ENCODE measurements around the gene TFCP2L1. TPM values are rescaled to one million over a fixed set of nuclear protein-coding genes. Genes with fewer than 3 reads are reported as not detected.

The TFCP2L1 gene
- total RNA-seq, 1 experiment from 2014 or later = 2.4 TPM

DNA sequence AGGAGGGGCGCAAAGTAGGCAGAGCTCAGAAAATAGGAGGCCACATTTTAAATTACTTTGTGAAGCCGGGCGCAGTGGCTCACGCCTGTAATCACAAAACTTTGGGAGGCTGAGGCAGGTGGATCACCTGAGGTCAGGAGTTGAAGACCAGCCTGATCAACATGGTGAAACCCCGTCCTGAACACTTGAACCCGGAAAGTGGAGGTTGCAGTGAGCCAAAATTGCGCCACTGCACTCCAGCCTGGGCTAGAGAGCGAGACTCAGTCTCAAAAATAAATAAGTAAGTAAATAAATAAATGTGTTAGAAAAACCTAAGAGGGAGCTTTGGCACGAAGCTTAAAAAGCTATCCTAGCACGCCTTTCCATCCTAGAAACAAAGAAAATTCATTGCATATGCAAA is 105.5 kb downstream of the TFCP2L1 start:
- no peak for DNase-seq
- Histone ChIP-seq H3K36me3 (ENCODE audit: low read depth, low read length) (no peaks in the 10 kb centered on the region), H3K79me2 (ENCODE audit: low read length) (no peaks in the 10 kb centered on the region), H3K27me3 (ENCODE audit: low read length) (no peaks in the 10 kb centered on the region), H3K4me2 (ENCODE audit: low read length) (no peak overlapping the region), H3K27ac (ENCODE audit: low read length) (no peak overlapping the region), H3K4me3 (ENCODE audit: low read length) (no peak overlapping the region), H4K20me1 (ENCODE audit: low read length) (no peaks in the 10 kb centered on the region), H3K4me1 (ENCODE audit: insufficient read depth, low read length) (no peaks in the 10 kb centered on the region; the same call in 1 of the 2 replicates), H2AFZ (ENCODE audit: low read length) (no peak overlapping the region), H3K9ac (ENCODE audit: low read length) (no peak overlapping the region), H3K9me2 (replicated peaks; ENCODE audit: low read length) (no peaks in the 10 kb centered on the region), H3K9me3 (ENCODE audit: low read length) (no peaks in the 10 kb centered on the region), H3F3A (ENCODE audit: low read length, unreplicated experiment) (no peaks in the 10 kb centered on the region)
- CTCF ChIA-PET = no interaction called here
- TF ChIP-seq EZH2phosphoT487 (IDR thresholded peaks at IDR 0.05; ENCODE audit: borderline replicate concordance, low read length) (no peak), EZH2 (IDR thresholded peaks at IDR 0.05; ENCODE audit: low read length, unreplicated experiment) (no peak)
- TF ChIP-seq, protein P1, sequence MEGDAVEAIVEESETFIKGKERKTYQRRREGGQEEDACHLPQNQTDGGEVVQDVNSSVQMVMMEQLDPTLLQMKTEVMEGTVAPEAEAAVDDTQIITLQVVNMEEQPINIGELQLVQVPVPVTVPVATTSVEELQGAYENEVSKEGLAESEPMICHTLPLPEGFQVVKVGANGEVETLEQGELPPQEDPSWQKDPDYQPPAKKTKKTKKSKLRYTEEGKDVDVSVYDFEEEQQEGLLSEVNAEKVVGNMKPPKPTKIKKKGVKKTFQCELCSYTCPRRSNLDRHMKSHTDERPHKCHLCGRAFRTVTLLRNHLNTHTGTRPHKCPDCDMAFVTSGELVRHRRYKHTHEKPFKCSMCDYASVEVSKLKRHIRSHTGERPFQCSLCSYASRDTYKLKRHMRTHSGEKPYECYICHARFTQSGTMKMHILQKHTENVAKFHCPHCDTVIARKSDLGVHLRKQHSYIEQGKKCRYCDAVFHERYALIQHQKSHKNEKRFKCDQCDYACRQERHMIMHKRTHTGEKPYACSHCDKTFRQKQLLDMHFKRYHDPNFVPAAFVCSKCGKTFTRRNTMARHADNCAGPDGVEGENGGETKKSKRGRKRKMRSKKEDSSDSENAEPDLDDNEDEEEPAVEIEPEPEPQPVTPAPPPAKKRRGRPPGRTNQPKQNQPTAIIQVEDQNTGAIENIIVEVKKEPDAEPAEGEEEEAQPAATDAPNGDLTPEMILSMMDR (conservative IDR thresholded peaks at IDR 0.05; ENCODE audit: low read depth, low read length) = no peak
- no peak for ATAC-seq
- POLR2A ChIA-PET (ENCODE audit: unreplicated experiment) = no interaction called here
- BruUV-seq (replicated peaks) = no TSS peak
- intact Hi-C loops (cut with micrococcal nuclease) = no loop called here

DNA sequence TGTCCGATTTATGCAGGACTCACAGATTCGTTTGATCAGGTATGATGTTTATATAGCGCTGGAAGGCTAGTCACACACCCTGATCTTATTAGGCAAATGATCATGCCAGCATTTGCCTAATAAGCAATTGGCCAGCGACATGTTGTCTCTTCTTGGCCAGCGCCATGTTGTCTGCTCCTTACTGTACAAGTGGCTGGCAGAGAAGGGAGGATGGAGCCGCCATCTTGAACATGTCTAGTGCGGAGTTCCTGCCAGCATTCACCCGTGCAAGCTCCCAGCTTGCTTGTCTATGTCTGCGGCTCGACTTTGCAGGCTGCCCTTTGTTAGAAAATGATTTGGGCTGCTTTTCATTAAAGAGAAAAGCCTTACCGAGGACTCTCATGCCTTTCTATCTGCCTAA is 106.3 kb downstream of the TFCP2L1 start:
- no peaks in the 10 kb centered on the region for H3F3A ChIP-seq (ENCODE audit: low read length, unreplicated experiment)
- intact Hi-C loops (cut with micrococcal nuclease) = no loop called here

DNA sequence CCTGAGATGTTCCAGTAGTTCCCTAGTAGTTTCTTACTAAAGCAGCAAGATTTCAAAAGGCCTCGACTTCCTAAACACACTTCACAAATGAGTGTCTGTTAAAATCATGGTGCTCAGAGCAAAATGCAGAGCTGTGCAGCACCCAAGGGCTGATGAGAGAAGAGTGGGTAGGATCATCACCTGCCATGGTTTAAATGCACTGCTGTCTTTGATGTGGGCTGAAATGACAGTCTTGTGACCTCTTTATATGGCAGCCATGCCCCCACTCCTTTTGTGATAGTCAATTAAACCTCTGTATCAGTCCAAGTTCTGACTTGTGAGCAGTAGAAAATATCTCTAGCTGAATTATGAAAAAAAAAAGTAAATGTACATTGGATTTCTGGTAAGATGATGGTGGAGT is 107.1 kb downstream of the TFCP2L1 start:
- POLR2A ChIA-PET (ENCODE audit: unreplicated experiment) = no interaction called here
- H3K27me3 ChIP-seq (ENCODE audit: low read length) = no peaks in the 10 kb centered on the region

More for the DNA sequence above, 106.3 kb downstream of the TFCP2L1 start:
- DNase-seq (no peak), ATAC-seq (no peak)
- no TSS peak for BruUV-seq (replicated peaks)
- no peaks in the 10 kb centered on the region; the same call in 1 of the 2 replicates for H3K4me1 ChIP-seq (ENCODE audit: insufficient read depth, low read length)
- no peak overlapping the region for H3K4me3 ChIP-seq (ENCODE audit: low read length)
- H3K9me2 ChIP-seq (replicated peaks; ENCODE audit: low read length) = no peaks in the 10 kb centered on the region
- H3K36me3 ChIP-seq (ENCODE audit: low read depth, low read length) = no peaks in the 10 kb centered on the region
- H3K9ac ChIP-seq (ENCODE audit: low read length) = no peak overlapping the region
- ChIA-PET POLR2A (ENCODE audit: unreplicated experiment) (no interaction called here), CTCF (no interaction called here)
- no peaks in the 10 kb centered on the region for H3K27me3 ChIP-seq (ENCODE audit: low read length)
- H3K79me2 ChIP-seq (ENCODE audit: low read length) = no peaks in the 10 kb centered on the region
- no peaks in the 10 kb centered on the region for H4K20me1 ChIP-seq (ENCODE audit: low read length)
- H3K4me2 ChIP-seq (ENCODE audit: low read length) = no peak overlapping the region
- H3K27ac ChIP-seq (ENCODE audit: low read length) = no peak overlapping the region
- no peak overlapping the region for H2AFZ ChIP-seq (ENCODE audit: low read length)
- TF ChIP-seq EZH2phosphoT487 (IDR thresholded peaks at IDR 0.05; ENCODE audit: borderline replicate concordance, low read length) (no peak), EZH2 (IDR thresholded peaks at IDR 0.05; ENCODE audit: low read length, unreplicated experiment) (no peak)
- TF ChIP-seq, protein P1 (conservative IDR thresholded peaks at IDR 0.05; ENCODE audit: low read depth, low read length) = no peak
- no peaks in the 10 kb centered on the region for H3K9me3 ChIP-seq (ENCODE audit: low read length)

More for the DNA sequence above, 107.1 kb downstream of the TFCP2L1 start:
- Histone ChIP-seq H3K27ac (ENCODE audit: low read length) (no peak overlapping the region), H3F3A (ENCODE audit: low read length, unreplicated experiment) (no peaks in the 10 kb centered on the region), H3K9ac (ENCODE audit: low read length) (no peak overlapping the region), H3K79me2 (ENCODE audit: low read length) (no peaks in the 10 kb centered on the region), H3K9me2 (replicated peaks; ENCODE audit: low read length) (no peaks in the 10 kb centered on the region), H3K36me3 (ENCODE audit: low read depth, low read length) (no peaks in the 10 kb centered on the region), H4K20me1 (ENCODE audit: low read length) (no peaks in the 10 kb centered on the region), H2AFZ (ENCODE audit: low read length) (no peak overlapping the region), H3K4me1 (ENCODE audit: insufficient read depth, low read length) (no peaks in the 10 kb centered on the region; the same call in 1 of the 2 replicates), H3K9me3 (ENCODE audit: low read length) (no peaks in the 10 kb centered on the region), H3K4me3 (ENCODE audit: low read length) (no peak overlapping the region), H3K4me2 (ENCODE audit: low read length) (no peak overlapping the region)
- CTCF ChIA-PET = no interaction called here
- no TSS peak for BruUV-seq (replicated peaks)
- ATAC-seq (no peak), DNase-seq (no peak)
- TF ChIP-seq EZH2phosphoT487 (IDR thresholded peaks at IDR 0.05; ENCODE audit: borderline replicate concordance, low read length) (no peak), EZH2 (IDR thresholded peaks at IDR 0.05; ENCODE audit: low read length, unreplicated experiment) (no peak)
- TF ChIP-seq, protein P1 (conservative IDR thresholded peaks at IDR 0.05; ENCODE audit: low read depth, low read length) = no peak
- intact Hi-C loops (cut with micrococcal nuclease) = no loop called here
